Spleen (tissue), 11 donors: ENCODE measurements around the gene LIPE. TPM values are rescaled to one million over a fixed set of nuclear protein-coding genes. Genes with fewer than 3 reads are reported as not detected.
A peak's percentile ranks its signal among the peaks of the same experiment; 100 is the strongest.

Experiments used
- DNase-seq: peaks from one replicate; pipeline ENCODE4 v3.0.0-alpha.2; 2020
- H3K27ac ChIP-seq, 8 donors: fragments of 200-600 bp; sonication (generic) in 7 of 8; 1 replicate in 4 of 8; 2 replicates in 4 of 8; pipeline versions ENCODE4 v1.5.0 to v1.8.0; 2016 to 2021; ENCODE audit warnings: inconsistent platforms in 4 of 8, mild to moderate bottlenecking in 4 of 8, moderate library complexity in 1 of 8
- H3K27me3 ChIP-seq, 7 donors: fragments of 200-600 bp; sonication (generic) in 6 of 7; replicated peaks in 1 of 7; 1 replicate in 4 of 7; 2 replicates in 3 of 7; pipeline versions ENCODE4 v1.5.0 to v1.8.0; 2016 to 2021; ENCODE audit warnings: inconsistent platforms in 3 of 7, mild to moderate bottlenecking in 1 of 7
- H3K36me3 ChIP-seq, 6 donors: fragments of 200-600 bp; sonication (generic) in 5 of 6; 1 replicate in 4 of 6; 2 replicates in 2 of 6; pipeline versions ENCODE4 v1.5.0 to v1.8.0; 2016 to 2021; ENCODE audit warnings: inconsistent platforms in 2 of 6
- H3K4me1 ChIP-seq, 6 donors: fragments of 200-600 bp; sonication (generic) in 5 of 6; 1 replicate in 3 of 6; 2 replicates in 3 of 6; pipeline versions ENCODE4 v1.5.0 to v1.8.0; 2016 to 2021; ENCODE audit warnings: inconsistent platforms in 3 of 6
- H3K4me3 ChIP-seq, 8 donors: fragments of 200-600 bp; sonication (generic) in 7 of 8; 1 replicate in 4 of 8; 2 replicates in 4 of 8; pipeline versions ENCODE4 v1.5.0 to v1.8.0; 2016 to 2021; ENCODE audit warnings: inconsistent platforms in 4 of 8, mild to moderate bottlenecking in 4 of 8, moderate library complexity in 2 of 8
- H3K9me3 ChIP-seq, 8 donors: fragments of 200-600 bp; sonication (generic) in 7 of 8; 1 replicate in 4 of 8; 2 replicates in 4 of 8; pipeline versions ENCODE4 v1.5.0 to v1.8.0; 2016 to 2021; ENCODE audit warnings: inconsistent platforms in 4 of 8
- CTCF ChIP-seq, 11 experiments: fragments of 200-600 bp in 7 of 11; fragments of 450-650 bp in 4 of 11; sonication (generic) in 4 of 11; IDR thresholded peaks in 8 of 11; conservative IDR thresholded peaks in 3 of 11; 1 replicate in 7 of 11; 2 replicates in 4 of 11; pipeline versions ENCODE4 v1.4.0 to v1.8.0; 2016 to 2021; ENCODE audit warnings: antibody characterized with exemption in 11 of 11, inconsistent platforms in 4 of 11, mild to moderate bottlenecking in 1 of 11
- POLR2A ChIP-seq, 3 donors: fragments of 450-650 bp; IDR thresholded peaks; one replicate each; pipeline ENCODE4 v1.5.1; 2017; ENCODE audit warnings: antibody characterized with exemption in 3 of 3, mild to moderate bottlenecking in 1 of 3
- POLR2AphosphoS5 ChIP-seq, 3 donors: sonication (generic); formaldehyde crosslinking; IDR thresholded peaks; one replicate each; pipeline ENCODE4 v1.5.1; 2017; ENCODE audit warnings: antibody characterized with exemption in 3 of 3
- WGBS, 5 donors: extraction: QIAGEN DNeasy Blood & Tissue Kit in 3 of 5; methylation state at CpG; one replicate each; pipeline versions ENCODE4 v1.1.5 to v1.1.7; 2013 to 2018; 5-methylcytosine and 5-hydroxymethylcytosine counted together
- intact Hi-C: fragments of 100-400 bp; cut with DNase I; formaldehyde crosslinking; loops from one replicate; pipeline ENCODE4 v1.15.0; 2023; ENCODE audit warnings: low total_unique reads
- polyA plus RNA-seq, 3 donors: library from polyadenylated mRNA; stranded (reverse); fragments of 200-250 nt; gene quantifications; one replicate each; pipeline ENCODE4 v1.2.1, GENCODE V29; 2013
- total RNA-seq, 7 donors: library from RNA; depleted of rRNA in 3 of 7; stranded (reverse); fragments of >200 nt in 3 of 7; fragmentation: NEBNext Ultra II Directional in 4 of 7; extraction: Animal tissue kit (Norgen Biotek cat#: 25700) in 4 of 7; gene quantifications; one replicate each; pipeline versions ENCODE4 v1.1.0 to v1.2.1, GENCODE V29; 2016 to 2021
- donor health status: healthy with polysubstance abuse.
- donor health status: DM: no; HTN: no; CAD: no; lungs with moderate emphysema.
- donor health status: DM: no; HTN: no; CAD: no.
- donor health status: Bipolar disorder and iron deficiency.
- donor health status: healthy.
- donor health status: DM: no; HTN: no; CAD: no.
- donor health status: DM: yes; HTN: yes; CAD: no.

The LIPE gene
- total and polyA plus RNA-seq, 10 donors, result 20.6 to 43.7 (median 25.2) TPM

- Histone ChIP-seq H3K27ac (peak overlapping the region in 5 of 8 donors; percentile 20 to 92 (median 90)), H3K9me3 (no peaks in the 10 kb centered on the region), H3K36me3 (peaks cover 0 to 1% (median 0%) of the 10 kb centered on the region in 6 donors), H3K4me1 (peaks cover 24 to 58% (median 49%) of the 10 kb centered on the region in 6 donors), H3K27me3 (peaks cover 0 to 7% (median 0%) of the 10 kb centered on the region in 7 donors), H3K4me3 (peak overlapping the region; percentile 46 to 98 (median 85))
- TF ChIP-seq POLR2AphosphoS5 (IDR thresholded peaks at IDR 0.05), result no peak
- no peak for TF ChIP-seq CTCF (IDR thresholded peaks at IDR 0.05 in 8 of 11, conservative IDR thresholded peaks at IDR 0.05 in 3 of 11)
- TF ChIP-seq POLR2A (IDR thresholded peaks at IDR 0.05), result no peak
- intact Hi-C loops, result no loop called here
- peak; percentile 79 for DNase-seq
- WGBS, 5 donors, result 74 to 81% (median 75%) methylated on average over 7 to 15 of the region's 15 CpGs
Measured at GRCh38 chr19:42424345-42424707, 2.9 kb downstream of the LIPE start.

GRCh38 chr19:42423462-42424344, 3.5 kb downstream of the LIPE start:
- TF ChIP-seq POLR2AphosphoS5 (IDR thresholded peaks at IDR 0.05) (peak; percentile 90 to 96 (median 92)), CTCF (IDR thresholded peaks at IDR 0.05 in 8 of 11, conservative IDR thresholded peaks at IDR 0.05 in 3 of 11) (peak in 4 of 11 experiments; percentile 16 to 37 (median 22)), POLR2A (IDR thresholded peaks at IDR 0.05) (peak in 2 of 3 donors; percentile 59 to 80)
- peaks cover 24 to 65% (median 51%) of the 10 kb centered on the region in 6 donors for H3K4me1 ChIP-seq
- H3K36me3 ChIP-seq, result peaks cover 0 to 4% (median 0%) of the 10 kb centered on the region in 6 donors
- intact Hi-C loops, result no loop called here
- peak overlapping the region; percentile 46 to 98 (median 85) for H3K4me3 ChIP-seq
- H3K9me3 ChIP-seq, result no peaks in the 10 kb centered on the region
- 2 to 6% (median 5%) methylated on average over 50 to 65 of the region's 65 CpGs for WGBS, 5 donors
- peak; percentile 96 for DNase-seq
- peak overlapping the region; percentile 43 to 92 (median 90) for H3K27ac ChIP-seq
- H3K27me3 ChIP-seq, result peaks cover 0 to 7% (median 0%) of the 10 kb centered on the region in 7 donors

GRCh38 chr19:42422901-42423461, 4.2 kb downstream of the LIPE start:
- 1 to 2% (median 1%) methylated on average over 27 to 38 of the region's 38 CpGs for WGBS, 5 donors
- peaks cover 24 to 65% (median 51%) of the 10 kb centered on the region in 6 donors for H3K4me1 ChIP-seq
- peak overlapping the region; percentile 43 to 92 (median 90) for H3K27ac ChIP-seq

More at GRCh38 chr19:42422901-42423461, 4.2 kb downstream of the LIPE start:
- intact Hi-C loops, result no loop called here
- H3K27me3 ChIP-seq, result peaks cover 0 to 7% (median 0%) of the 10 kb centered on the region in 7 donors
- no peaks in the 10 kb centered on the region for H3K9me3 ChIP-seq
- H3K36me3 ChIP-seq, result peaks cover 0 to 9% (median 0%) of the 10 kb centered on the region in 6 donors
- peak overlapping the region; percentile 46 to 98 (median 85) for H3K4me3 ChIP-seq
- TF ChIP-seq POLR2A (IDR thresholded peaks at IDR 0.05), result no peak
- TF ChIP-seq CTCF (IDR thresholded peaks at IDR 0.05 in 8 of 11, conservative IDR thresholded peaks at IDR 0.05 in 3 of 11), result peak in 3 of 11 experiments; percentile 0 to 14 (median 10)
- peak; percentile 82 for DNase-seq
